ENCODE data around the gene FOXA3. TPM values are rescaled to one million over a fixed set of nuclear protein-coding genes. Genes with fewer than 3 reads are reported as not detected.

Gene FOXA3
- total RNA-seq, 1 donor from 2014 or later: 1.6 TPM

GRCh38 chr19:45821570-45821969 lies 42.6 kb upstream of the FOXA3 start:
- DNase-seq (no peak), ATAC-seq (no peak)
- intact Hi-C loops (cut with DNase I): no loop called here
- Histone ChIP-seq H3K9me3 (no peaks in the 10 kb centered on the region), H3K27ac (no peak overlapping the region), H3K4me1 (no peaks in the 10 kb centered on the region), H3K36me3 (peaks cover 67% of the 10 kb centered on the region), H3K27me3 (no peaks in the 10 kb centered on the region), H3K4me3 (no peak overlapping the region)
- TF ChIP-seq CTCF (IDR thresholded peaks at IDR 0.05): no peak

GRCh38 chr19:45822716-45823115 lies 41.4 kb upstream of the FOXA3 start:
- ATAC-seq (no peak), DNase-seq (no peak)
- no peak overlapping the region for H3K4me3 ChIP-seq
- no peaks in the 10 kb centered on the region for H3K4me1 ChIP-seq
- H3K27me3 ChIP-seq: no peaks in the 10 kb centered on the region
- H3K36me3 ChIP-seq: peaks cover 79% of the 10 kb centered on the region
- no peaks in the 10 kb centered on the region for H3K9me3 ChIP-seq
- TF ChIP-seq CTCF (IDR thresholded peaks at IDR 0.05): no peak
- intact Hi-C loops (cut with DNase I): no loop called here
- H3K27ac ChIP-seq: no peak overlapping the region

GRCh38 chr19:45823182-45823581 lies 40.9 kb upstream of the FOXA3 start:
- intact Hi-C loops (cut with DNase I): no loop called here
- peaks cover 83% of the 10 kb centered on the region for H3K36me3 ChIP-seq

GRCh38 chr19:45824041-45824471 lies 40.1 kb upstream of the FOXA3 start:
- intact Hi-C loops (cut with DNase I): no loop called here
- no peak overlapping the region for H3K4me3 ChIP-seq
- DNase-seq (no peak), ATAC-seq (no peak)
- peaks cover 92% of the 10 kb centered on the region for H3K36me3 ChIP-seq
- no peak overlapping the region for H3K27ac ChIP-seq
- H3K4me1 ChIP-seq: no peaks in the 10 kb centered on the region
- TF ChIP-seq CTCF (IDR thresholded peaks at IDR 0.05): no peak
- no peaks in the 10 kb centered on the region for H3K27me3 ChIP-seq
- H3K9me3 ChIP-seq: no peaks in the 10 kb centered on the region

More at GRCh38 chr19:45823182-45823581, 40.9 kb upstream of the FOXA3 start:
- Histone ChIP-seq H3K4me1 (no peaks in the 10 kb centered on the region), H3K27ac (no peak overlapping the region), H3K9me3 (no peaks in the 10 kb centered on the region), H3K27me3 (no peaks in the 10 kb centered on the region), H3K4me3 (no peak overlapping the region)
- TF ChIP-seq CTCF (IDR thresholded peaks at IDR 0.05): no peak
- no peak for DNase-seq
- ATAC-seq: no peak

GRCh38 chr19:45824531-45825262 lies 39.4 kb upstream of the FOXA3 start:
- Histone ChIP-seq H3K4me1 (no peaks in the 10 kb centered on the region), H3K27ac (no peak overlapping the region), H3K36me3 (peaks cover 93% of the 10 kb centered on the region), H3K4me3 (no peak overlapping the region), H3K27me3 (no peaks in the 10 kb centered on the region), H3K9me3 (no peaks in the 10 kb centered on the region)
- DNase-seq (no peak), ATAC-seq (no peak)
- TF ChIP-seq CTCF (IDR thresholded peaks at IDR 0.05): no peak
- intact Hi-C loops (cut with DNase I): no loop called here

GRCh38 chr19:45825263-45825605 lies 38.9 kb upstream of the FOXA3 start:
- ATAC-seq: no peak
- Histone ChIP-seq H3K27me3 (no peaks in the 10 kb centered on the region), H3K36me3 (peaks cover 93% of the 10 kb centered on the region)

More at GRCh38 chr19:45825263-45825605, 38.9 kb upstream of the FOXA3 start:
- no peaks in the 10 kb centered on the region for H3K4me1 ChIP-seq
- no peaks in the 10 kb centered on the region for H3K9me3 ChIP-seq
- TF ChIP-seq CTCF (IDR thresholded peaks at IDR 0.05): no peak
- no peak overlapping the region for H3K27ac ChIP-seq
- H3K4me3 ChIP-seq: no peak overlapping the region
- no peak for DNase-seq
- intact Hi-C loops (cut with DNase I): no loop called here
